Stimulated activated CD4-positive, alpha-beta T cell treated with anti-CD3 and anti-CD28 coated beads, Interleukin-4, amount 100 ng/mL, for 24 hours (primary cell): ENCODE data around the gene WIZ.
"Not testable (repeated sequence)": the region's sequence is repeated elsewhere in the genome, so short reads cannot be mapped to it uniquely, and the experiment has no call there.

Experiments used
- DNase-seq: peaks from one replicate; pipeline ENCODE4 v3.0.0-alpha.2; 2020

WIZ gene

GRCh38 chr19:15449620-15450527 lies at the start of gene WIZ:
Gene WIZ, minus strand, starts transcription at chr19:15449956. Its CDS starts 1,649 bp downstream, at chr19:15448307.
- peak; percentile 84 for DNase-seq

GRCh38 chr19:15498910-15499309 lies 49.2 kb upstream of the WIZ start:
- DNase-seq = no peak

GRCh38 chr19:15498156-15498858 lies 48.6 kb upstream of the WIZ start:
- DNase-seq = no peak

GRCh38 chr19:15495151-15495550 lies 45.4 kb upstream of the WIZ start:
- DNase-seq = no peak

GRCh38 chr19:15488489-15489226 lies 38.9 kb upstream of the WIZ start:
- no peak for DNase-seq

GRCh38 chr19:15487038-15487437 lies 37.3 kb upstream of the WIZ start:
- DNase-seq = no peak

GRCh38 chr19:15485768-15486167 lies 36.0 kb upstream of the WIZ start:
- DNase-seq = not testable (repeated sequence)

- DNase-seq = not testable (repeated sequence)
Observed at GRCh38 chr19:15480996-15481395, 31.2 kb upstream of the WIZ start.

GRCh38 chr19:15479391-15480345 lies 29.9 kb upstream of the WIZ start, which contains the start of gene PGLYRP2:
Gene PGLYRP2, minus strand, starts transcription at chr19:15479501. Its CDS starts 130 bp downstream, at chr19:15479371.
- no peak for DNase-seq

- no peak for DNase-seq
Observed at GRCh38 chr19:15476325-15476724, 26.6 kb upstream of the WIZ start.

- no peak for DNase-seq
Observed at GRCh38 chr19:15475611-15476010, 25.9 kb upstream of the WIZ start.

GRCh38 chr19:15475169-15475568 lies 25.4 kb upstream of the WIZ start:
- no peak for DNase-seq

GRCh38 chr19:15473821-15474220 lies 24.1 kb upstream of the WIZ start:
- not testable (repeated sequence) for DNase-seq

- DNase-seq = no peak
Observed at GRCh38 chr19:15471639-15472101, 21.9 kb upstream of the WIZ start.

GRCh38 chr19:15469513-15470297 lies 19.9 kb upstream of the WIZ start:
- DNase-seq = peak; percentile 33

- DNase-seq = no peak
Observed at GRCh38 chr19:15468675-15469512, 19.1 kb upstream of the WIZ start.

GRCh38 chr19:15467734-15468214 lies 18.0 kb upstream of the WIZ start:
- DNase-seq = no peak

- peak; percentile 74 for DNase-seq
Observed at GRCh38 chr19:15466851-15467733, 17.3 kb upstream of the WIZ start.
